Stimulated activated CD8-positive, alpha-beta memory T cell treated with anti-CD3 and anti-CD28 coated beads, Interleukin-4, amount 100 ng/mL, for 24 hours (primary cell): Measurements from ENCODE around the gene XG.
"Not testable (repeated sequence)": the region's sequence is repeated elsewhere in the genome, so short reads cannot be mapped to it uniquely, and the experiment has no call there.

ENCODE experiments used
- DNase-seq: peaks from one replicate; pipeline ENCODE4 v3.0.0-alpha.2; 2020; ENCODE audit warnings: low read depth

Gene XG, protein sequence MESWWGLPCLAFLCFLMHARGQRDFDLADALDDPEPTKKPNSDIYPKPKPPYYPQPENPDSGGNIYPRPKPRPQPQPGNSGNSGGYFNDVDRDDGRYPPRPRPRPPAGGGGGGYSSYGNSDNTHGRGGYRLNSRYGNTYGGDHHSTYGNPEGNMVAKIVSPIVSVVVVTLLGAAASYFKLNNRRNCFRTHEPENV

DNA sequence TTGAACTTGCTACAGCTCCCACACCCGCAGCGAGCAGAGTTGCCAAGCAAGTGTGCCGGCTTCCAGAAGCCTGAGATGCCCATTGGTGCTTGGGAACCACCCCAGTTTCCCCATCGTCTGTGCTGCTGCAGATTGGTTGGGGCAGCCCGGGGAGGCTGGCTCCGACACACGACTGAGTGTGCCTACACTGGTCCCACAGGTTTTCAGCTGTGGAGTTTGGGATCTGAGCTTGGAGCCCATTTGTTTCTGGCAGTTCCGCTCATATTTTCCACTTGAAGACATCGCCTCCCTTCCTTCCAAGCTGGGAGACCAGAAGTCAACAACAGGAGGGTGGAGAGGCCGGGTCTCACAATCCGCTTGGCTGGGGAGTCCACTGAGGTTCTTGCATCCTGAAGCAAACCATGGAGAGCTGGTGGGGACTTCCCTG, at the start of gene XG:
XG (plus strand) TSS at position 167 of the 427 bp plus-strand sequence; CDS start at position 402, 235 bp downstream.
- not testable (repeated sequence) for DNase-seq

DNA sequence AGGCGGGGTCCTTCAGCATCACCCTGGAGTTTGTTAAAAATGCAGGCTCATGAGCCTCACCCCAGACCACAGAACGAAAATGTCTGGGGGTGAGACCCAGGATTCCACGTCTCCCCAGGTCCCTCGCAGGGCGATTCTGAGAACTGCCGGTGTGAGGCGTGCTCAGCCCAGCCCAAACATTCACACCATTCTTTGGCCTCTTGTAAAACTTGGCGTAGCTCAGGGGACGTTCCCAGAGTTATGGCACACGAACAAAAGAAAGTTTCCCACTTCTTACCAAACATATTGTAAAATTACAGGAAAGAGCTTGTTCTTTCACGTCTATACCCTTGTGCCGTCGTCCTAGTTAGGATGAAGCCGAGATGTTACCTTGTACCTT, 47.9 kb upstream of the XG start:
- no peak for DNase-seq

DNA sequence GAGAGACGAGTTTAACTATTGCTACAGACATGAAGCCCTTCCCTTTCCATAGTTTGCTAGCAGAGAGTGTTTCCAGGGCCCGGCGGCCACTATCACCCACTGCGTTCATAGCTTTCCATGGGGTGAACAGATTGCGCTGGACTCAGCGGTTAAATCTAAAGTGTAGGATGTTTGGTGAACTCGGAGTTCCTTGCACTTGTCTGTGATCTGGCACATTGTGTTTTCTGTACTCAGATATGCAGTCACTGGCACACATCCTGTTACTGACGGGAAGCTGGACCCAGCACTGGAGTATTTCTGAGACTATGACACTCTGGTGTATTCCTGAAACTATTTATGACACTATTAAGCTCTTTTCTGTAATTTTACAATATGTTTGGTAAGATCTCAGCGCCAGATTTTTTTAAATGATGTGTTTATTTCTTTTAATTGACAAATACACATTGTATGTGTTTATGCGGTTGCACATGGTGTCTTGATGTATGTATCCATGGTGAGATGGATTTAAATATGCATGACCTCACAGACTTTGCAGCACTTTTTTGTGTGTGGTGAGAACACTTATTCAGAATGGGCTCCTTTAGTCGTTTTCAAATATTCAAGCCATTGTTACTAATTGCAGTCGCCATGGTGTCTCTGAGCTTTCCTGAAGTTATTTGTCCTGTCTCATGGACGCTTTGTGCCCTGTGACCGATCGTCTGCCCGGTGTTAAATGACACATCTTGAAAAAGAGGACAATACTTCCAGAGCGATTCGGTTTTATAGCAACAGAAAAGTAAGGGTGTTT, 46.6 kb upstream of the XG start:
- no peak for DNase-seq

DNA sequence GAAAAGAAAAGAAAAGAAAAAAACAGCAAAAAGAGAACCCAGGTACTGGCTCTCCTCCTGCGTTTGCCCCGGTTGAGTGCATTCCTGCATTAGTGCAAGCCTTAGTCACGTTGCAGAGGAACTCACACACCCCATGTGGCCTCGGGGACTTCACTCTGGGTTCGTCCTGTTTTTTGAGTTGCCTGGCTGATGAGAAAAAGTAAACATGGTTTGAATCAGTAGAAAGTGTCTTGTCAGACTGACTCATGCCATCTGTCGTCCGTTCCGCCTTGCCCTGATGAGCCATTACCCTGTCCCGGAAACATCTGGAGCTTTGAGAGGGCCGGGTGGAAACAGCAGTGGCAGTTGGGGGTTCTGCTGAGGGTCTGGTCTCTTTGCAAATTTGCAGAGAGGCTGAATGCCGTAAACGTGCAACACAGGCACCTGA, 44.5 kb upstream of the XG start:
- no peak for DNase-seq

DNA sequence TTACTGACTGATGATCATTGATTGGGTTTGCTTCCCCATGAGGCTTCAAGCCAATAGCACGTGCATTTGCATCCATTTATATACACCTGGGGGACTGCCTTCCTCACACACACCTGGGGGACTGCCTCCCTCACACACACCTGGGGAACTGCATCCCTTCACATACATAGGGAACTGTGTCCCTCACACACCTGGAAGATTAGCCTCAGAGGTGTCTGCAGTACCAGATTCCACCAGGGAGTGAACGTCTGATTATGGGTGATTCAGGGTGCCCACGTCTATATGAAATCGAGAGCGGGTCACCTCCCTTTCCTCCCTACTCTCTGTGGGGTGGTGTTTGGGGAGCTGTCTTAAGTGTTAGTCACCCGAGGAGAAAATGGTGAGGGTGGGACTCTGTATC, 43.8 kb upstream of the XG start:
- no peak for DNase-seq

DNA sequence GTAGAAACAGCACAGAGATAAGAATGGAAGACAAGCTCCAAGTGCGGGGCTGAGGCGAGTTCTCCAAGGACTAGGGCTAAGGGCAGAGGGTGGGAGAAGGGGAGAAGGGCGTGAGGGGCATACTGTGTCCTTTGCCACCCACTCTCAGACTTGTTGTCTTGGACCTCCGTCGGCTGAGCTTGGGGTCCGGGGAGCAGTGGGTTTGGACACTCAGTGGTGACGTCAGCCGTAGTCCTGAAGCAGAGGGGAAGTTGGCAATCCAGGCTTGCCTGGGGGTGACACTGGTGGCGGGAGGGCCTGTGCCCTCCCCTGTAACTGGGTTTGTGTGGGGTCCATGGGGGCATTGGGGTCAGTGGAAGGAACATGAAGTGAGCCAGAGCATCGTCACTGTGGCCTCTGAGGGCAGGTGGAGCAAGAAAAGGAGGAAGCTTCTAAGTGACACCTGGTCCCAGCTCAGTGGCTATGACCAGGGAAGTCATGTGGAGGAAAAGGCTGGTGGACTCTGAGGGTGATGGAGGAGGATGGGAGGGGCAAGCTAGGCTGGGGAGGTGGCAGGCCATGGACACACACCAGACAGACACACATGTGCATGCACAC, 43.1 kb upstream of the XG start:
- no peak for DNase-seq

DNA sequence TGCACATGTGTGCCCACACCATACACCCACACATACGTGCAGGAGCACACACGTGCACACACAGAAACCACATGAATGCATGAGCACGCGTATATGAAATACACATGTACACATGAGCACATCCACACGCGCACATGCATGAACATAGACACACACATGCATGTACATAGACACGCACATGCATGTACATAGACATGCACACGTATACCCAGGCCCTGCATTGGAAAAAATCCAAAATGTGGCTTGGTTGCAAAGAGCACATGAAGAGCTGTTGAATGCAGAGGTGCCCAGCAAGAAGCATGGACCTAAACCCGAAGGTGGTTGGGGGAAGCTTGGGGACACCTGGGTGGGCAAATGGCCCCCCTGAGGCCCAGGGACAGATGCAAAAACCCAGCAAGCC, 42.3 kb upstream of the XG start:
- DNase-seq: no peak

DNA sequence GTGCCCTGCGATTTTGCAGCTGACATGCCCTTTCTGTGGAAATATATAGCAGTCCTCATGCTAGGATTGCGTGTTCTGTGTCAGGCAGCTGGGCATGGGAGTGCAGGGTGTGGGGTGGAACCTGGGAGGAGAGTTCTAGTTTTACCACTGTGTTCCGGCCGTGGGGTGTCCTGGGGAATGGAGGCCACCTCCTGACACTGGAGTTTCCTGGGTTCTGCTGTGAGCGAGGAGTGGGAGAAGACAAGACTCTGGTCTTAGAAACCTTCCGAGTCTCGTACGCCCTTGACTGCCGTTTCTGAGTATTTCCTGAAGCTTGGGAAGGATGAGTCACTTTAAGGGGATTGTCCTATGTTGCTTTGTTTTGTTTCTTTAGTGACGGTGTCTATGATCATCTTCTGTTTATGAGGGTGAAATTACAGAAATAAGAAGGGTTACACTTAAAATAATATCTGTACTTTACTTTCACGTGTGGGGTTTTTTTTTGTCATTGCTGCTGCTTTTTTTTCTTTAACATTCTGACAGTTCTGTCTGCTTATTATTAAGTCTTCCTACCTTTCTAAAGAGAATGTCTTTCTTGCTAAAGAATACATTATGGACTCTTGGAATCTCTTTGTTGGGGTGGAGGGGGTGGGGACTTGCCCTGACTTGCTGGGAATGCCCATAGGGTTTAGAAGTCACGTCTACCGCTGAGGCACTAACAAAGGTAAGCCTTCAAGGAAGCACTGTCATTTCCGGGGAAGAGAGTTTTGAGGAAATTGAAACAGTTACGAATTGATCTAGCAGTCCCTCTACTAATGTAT, 41.6 kb upstream of the XG start:
- DNase-seq: no peak

DNA sequence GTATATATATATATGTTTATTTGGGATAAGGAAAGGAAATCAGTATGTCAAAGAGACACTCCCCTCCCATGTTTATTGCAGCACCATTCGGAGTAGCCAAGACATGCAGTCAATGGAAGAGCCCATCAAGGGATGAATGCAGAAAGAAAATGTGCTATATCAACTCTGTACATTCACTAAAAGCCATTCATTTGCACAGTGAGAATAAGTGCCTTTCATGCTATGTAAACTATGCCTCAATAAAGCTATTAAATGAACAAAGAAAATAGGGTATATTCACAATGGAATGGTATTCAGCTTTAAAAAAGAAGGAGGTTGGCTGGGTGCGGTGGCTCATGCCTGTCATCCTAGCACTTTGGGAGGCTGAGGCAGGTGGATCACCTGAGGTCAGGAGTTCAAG, 40.4 kb upstream of the XG start:
- no peak for DNase-seq

DNA sequence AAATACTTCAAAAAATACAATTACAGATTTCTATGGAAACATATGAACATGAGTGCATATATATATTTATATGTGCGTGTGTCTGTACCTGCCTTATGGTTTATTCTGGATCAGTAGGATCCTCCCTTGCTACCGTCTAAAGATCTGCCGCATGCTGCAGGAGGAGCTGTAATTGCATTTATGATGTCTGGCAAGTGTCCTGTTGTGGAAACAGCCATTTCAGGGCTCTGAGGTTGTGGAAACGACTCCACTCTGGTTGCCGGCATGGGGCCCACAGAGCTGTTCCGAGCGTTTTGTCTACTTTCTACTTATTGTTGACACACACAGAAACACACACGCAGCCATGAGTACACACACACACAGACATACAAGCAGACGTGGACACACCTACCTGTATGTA, 39.4 kb upstream of the XG start:
- DNase-seq: no peak

DNA sequence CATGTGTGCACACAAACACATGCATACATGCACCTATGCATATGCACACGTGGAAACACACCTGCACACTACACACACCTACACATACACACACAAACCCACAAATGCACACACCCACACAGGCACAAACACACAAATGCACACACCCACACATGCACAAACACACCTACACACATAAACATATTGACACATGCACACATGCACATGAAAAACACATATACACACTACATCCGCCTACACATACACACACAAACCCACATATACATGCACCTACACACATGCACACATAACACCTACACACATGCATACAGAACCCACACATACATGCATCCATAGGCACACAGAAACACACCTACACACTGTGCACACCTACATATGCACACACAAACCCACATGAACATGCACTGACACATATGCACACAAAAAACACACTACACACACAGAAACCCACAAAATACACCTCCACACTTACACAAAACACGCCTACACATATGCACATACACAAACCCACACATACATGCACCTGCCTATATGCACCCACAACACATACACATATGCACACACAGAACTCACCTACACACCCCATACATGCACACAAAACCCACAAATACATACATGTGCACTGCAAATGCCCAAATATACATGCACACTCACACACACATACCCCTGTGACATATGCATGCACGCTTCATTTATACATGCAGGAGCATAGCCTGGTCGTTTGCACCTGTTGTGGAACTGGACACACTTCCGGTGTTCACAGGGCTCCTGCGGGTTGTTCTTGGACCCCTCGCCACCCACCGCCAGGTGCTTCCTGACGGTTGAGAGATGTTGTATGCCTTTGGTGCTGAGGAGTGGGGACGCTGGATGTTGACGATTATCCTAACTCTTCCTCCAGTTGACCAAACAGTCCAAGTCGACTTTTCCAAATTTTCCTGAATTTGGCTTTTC, 38.7 kb upstream of the XG start:
- DNase-seq: no peak

DNA sequence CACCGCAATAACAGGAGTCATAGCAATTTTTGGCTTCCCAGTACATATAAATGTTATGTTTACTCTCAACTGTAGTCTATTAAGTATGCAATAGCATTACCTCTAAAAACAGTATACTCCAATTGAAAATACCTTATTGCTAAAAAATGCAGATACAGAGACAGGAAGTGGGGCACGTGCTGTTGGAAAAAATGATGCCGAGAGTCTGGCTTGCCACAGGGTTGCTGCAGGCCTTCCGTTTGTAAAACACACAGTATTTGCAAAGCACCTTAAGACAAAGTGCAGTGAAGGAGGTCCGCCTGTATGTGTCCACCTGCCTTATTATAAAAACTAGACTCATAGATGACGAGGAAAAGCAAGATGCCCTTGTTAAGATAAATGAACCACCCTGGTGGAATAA, 37.3 kb upstream of the XG start:
- DNase-seq: no peak

DNA sequence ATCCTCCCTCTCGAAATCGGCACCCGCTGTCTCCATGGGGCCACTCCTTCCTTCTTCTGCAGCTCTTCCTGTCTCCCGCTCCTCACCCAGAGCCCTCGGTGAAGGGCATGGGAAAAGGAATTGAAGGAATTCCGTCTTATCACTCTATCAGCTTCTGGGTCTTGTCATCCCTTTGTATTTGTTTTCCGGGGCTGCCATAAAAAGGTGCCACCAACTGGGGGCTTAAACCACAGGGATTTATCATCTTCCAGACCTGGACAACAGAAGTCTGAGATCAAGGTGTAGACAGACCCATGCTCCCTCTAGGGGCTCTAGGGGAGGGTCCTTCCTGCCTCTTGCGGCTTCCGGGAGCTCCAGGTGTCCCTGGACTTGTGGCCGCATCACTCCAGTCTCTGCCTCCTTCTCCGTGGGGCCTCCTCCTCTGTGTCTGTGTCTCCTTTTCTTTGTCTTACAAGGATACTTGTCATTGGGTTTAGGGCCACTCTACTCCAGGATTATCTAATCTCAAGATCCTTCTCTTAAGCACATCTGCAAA, 36.7 kb upstream of the XG start:
- DNase-seq: no peak

DNA sequence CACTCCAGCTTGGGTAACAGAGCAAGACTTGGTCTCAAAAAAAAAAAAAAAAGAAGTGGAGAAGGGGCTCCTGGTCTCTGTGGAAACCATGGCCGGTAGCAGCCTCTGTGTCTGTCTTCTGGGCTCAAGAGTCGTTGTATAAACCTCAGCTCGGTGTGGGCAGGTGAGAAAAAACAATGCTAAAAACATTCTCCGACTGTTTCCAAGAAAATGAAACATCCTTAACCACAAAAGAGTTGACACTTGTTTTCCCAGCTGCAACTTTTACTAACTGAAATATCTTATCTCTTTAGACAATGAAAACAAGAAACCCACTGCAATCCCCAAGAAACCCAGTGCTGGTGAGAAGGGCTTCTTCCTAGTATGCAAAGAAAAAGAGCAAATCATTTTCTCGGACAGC, 34.5 kb upstream of the XG start:
- no peak for DNase-seq

DNA sequence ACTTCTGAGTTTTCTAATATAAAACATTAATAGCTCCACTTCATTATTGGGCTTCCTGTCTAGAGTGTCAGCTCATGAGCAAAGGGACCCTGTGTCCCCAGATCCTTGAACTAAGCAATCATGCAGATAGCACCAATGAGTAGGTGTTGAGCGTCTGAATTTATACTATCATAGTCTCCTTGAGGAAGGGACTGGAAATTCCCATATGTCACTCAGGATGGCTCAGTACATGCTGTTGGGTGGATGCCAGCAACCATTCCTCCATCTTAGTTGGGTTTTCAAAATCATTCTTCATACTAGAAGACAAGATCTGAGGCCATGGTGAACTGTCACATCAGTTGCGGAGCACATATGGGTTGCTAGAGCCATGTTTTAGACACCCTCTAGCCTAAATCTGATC, 33.0 kb upstream of the XG start:
- no peak for DNase-seq

DNA sequence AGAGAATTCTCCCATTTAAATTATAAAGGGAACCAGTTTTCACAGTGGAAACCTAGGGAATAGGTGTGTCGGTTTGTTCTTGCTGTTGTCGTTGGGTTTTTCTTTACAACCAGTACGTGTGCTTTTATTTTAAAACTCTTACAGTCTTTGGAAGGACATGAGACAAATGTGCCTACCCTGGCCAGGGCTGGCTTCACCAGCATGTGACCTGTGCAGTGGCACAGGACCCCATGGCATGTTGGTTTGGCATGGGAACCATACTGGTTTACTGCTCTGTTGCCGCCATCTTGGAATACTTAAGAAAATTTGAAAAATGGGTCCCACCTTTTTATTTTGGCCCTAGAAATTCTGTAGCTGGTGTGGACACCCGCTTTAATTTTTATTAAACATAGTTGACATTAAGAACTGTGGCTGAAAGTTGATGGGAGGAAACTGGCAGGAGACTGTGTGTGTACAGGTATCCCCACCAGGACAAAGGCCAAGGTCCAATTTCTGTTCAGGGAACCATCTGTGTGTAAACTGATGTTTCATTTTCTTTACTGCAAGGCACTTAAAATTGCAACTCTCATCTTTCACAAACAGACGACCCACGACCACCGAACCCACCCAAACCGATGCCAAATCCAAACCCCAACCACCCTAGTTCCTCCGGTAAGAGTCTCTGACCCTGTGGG, 31.9 kb upstream of the XG start:
- no peak for DNase-seq

DNA sequence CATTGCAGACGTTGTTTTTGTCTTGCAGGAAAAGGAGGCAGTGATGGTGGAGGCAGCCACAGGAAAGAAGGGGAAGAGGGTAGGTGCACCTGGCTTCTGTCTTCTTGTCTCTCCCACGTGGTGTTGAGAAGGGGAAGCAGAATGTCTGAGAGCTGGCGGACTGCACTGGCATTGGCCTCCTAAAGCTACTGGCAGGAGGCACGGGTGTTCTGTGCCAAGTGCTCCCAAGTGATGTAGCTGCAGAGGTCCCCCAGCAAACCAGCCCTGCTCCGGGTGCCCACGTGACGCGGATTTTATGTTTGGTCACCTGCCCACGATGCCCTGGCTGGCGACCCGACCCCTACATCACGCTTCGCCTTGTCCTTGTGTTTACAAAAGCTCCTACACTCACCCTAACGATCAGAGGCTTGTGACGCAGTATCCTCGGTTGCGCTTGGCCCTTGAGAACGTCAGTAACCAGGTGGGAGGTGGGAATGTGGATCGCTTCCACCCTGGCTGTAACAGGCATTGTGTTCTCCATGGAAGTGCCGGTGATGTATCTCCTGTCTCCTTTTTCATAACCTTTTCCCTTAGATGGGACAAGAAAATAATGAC, 28.5 kb upstream of the XG start:
- DNase-seq: no peak

DNA sequence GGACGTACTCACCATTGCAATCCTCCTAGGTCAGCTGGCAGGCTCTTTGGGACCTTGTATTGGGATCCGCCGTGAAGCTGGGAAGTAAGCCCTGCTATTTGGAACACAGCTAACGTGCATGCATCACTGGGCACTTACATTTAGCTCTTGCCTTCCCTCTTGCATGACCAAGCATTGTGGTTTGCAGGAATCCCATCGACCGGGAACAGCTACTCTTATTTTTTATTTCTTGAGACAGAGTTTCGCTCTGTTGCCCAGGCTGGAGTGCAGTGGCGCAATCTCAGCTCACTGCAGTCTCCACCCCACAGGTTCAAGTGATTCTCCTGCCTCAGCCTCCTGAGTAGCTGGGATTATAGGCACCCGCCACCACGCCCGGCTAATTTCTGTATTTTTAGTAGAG, 24.6 kb upstream of the XG start:
- not testable (repeated sequence) for DNase-seq

DNA sequence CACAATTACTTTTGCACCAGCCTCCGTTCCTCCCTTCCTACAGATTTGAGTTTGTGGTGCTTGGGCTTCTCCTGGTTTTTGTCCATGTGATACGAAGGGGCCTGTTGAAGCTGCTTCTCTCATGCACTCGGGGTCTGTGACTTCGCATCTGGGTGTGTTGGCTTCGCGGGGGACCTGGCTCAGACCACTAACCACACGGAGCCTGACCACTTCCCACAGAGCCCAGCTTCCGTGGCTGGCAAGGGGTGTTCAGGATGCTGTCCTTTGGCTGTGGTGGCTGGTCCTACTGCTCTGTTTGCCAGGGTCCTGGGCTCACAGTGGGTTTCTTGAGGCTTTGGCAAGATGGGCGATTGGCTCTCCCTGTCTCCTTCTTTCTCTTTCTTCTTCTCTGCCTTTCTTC, 19.8 kb upstream of the XG start:
- no peak for DNase-seq

DNA sequence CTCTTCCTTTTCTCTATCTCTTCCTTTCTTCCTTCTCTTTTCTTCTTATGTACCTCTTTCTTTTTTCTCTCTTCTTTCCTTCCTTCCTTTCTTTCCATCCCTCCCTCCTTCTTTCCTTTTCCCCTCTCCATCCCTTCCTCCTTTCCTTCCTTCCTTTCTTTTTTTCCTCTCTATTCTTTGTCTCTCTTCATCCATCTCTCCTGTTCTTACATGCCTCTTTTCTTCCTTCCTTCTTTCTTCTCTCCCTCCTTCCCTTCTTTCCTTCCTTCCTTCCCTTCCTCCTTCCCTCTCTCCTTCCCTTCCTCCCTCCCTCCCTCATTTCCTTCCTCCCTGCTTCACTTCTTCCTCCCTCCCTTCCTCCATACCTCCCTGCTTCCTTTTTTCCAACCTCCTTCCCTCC, 19.2 kb upstream of the XG start:
- DNase-seq: no peak
